HG03066 (cell line): Measurements from ENCODE around the gene ZFHX2.
"Not testable (repeated sequence)": the region's sequence is repeated elsewhere in the genome, so short reads cannot be mapped to it uniquely, and the experiment has no call there.

Experiments
- ATAC-seq: cut with Tn5 transposase; IDR thresholded peaks from one replicate; pipeline ENCODE4 v1.9.1; 2021; ENCODE audit warnings: low read depth; ENCODE audit not compliant: unreplicated experiment

Gene ZFHX2

GRCh38 chr14:23551266-23552028 is at the start of gene ZFHX2:
Gene ZFHX2 (minus strand): TSS chr14:23551765. CDS start chr14:23535325, 16,440 bp downstream.
- ATAC-seq, result peak; percentile 44

GRCh38 chr14:23600806-23601205 is 49.2 kb upstream of the ZFHX2 start:
- ATAC-seq, result no peak

GRCh38 chr14:23600322-23600707 is 48.8 kb upstream of the ZFHX2 start:
- ATAC-seq, result no peak

- ATAC-seq, result not testable (repeated sequence)
These were observed 42.6 kb upstream of the ZFHX2 start for GRCh38 chr14:23594191-23594590.

GRCh38 chr14:23590198-23590597 is 38.6 kb upstream of the ZFHX2 start:
- ATAC-seq, result no peak

GRCh38 chr14:23589606-23590005 is 38.0 kb upstream of the ZFHX2 start:
- no peak for ATAC-seq

GRCh38 chr14:23588884-23589598 is 37.5 kb upstream of the ZFHX2 start:
- ATAC-seq, result peak; percentile 96

- ATAC-seq, result not testable (repeated sequence)
These were observed 33.1 kb upstream of the ZFHX2 start for GRCh38 chr14:23584527-23585203.

GRCh38 chr14:23583761-23584526 is 32.4 kb upstream of the ZFHX2 start:
- not testable (repeated sequence) for ATAC-seq

GRCh38 chr14:23582906-23583760 is 31.6 kb upstream of the ZFHX2 start:
- no peak for ATAC-seq

GRCh38 chr14:23580948-23581281 is 29.4 kb upstream of the ZFHX2 start:
- no peak for ATAC-seq

GRCh38 chr14:23580152-23580926 is 28.8 kb upstream of the ZFHX2 start:
- ATAC-seq, result no peak

GRCh38 chr14:23579739-23580138 is 28.2 kb upstream of the ZFHX2 start:
- no peak for ATAC-seq

- no peak for ATAC-seq
These were observed 27.7 kb upstream of the ZFHX2 start for GRCh38 chr14:23579311-23579630.

- no peak for ATAC-seq
These were observed 27.2 kb upstream of the ZFHX2 start, which contains the start of gene JPH4 for GRCh38 chr14:23578560-23579310. Gene JPH4 (minus strand): TSS chr14:23578790. CDS start chr14:23577453, 1,337 bp downstream.

GRCh38 chr14:23577710-23578392 is 26.3 kb upstream of the ZFHX2 start:
- no peak for ATAC-seq

- no peak for ATAC-seq
These were observed 25.6 kb upstream of the ZFHX2 start for GRCh38 chr14:23577004-23577681.
